ENCODE results near the gene ANGPTL2.

- TF ChIP-seq CTCF (IDR thresholded peaks at IDR 0.05; ENCODE audit: low read length) (no peak), EZH2 (IDR thresholded peaks at IDR 0.05; ENCODE audit: borderline replicate concordance, low read length) (no peak)
Observed at GRCh38 chr9:127059030-127059429, 63.4 kb downstream of the ANGPTL2 start.
